Measurements from ENCODE around the gene ADIRF. TPM values are rescaled to one million over a fixed set of nuclear protein-coding genes. Genes with fewer than 3 reads are reported as not detected.
"Not testable (repeated sequence)": the region's sequence is repeated elsewhere in the genome, so short reads cannot be mapped to it uniquely, and the experiment has no call there.

Gene ADIRF
- total and polyA plus RNA-seq, 9 of the 15 experiments (the other 6 are each of a cell fraction or from before 2014, with no cell fraction given), result 0.08 TPM; not detected in 8

DNA sequence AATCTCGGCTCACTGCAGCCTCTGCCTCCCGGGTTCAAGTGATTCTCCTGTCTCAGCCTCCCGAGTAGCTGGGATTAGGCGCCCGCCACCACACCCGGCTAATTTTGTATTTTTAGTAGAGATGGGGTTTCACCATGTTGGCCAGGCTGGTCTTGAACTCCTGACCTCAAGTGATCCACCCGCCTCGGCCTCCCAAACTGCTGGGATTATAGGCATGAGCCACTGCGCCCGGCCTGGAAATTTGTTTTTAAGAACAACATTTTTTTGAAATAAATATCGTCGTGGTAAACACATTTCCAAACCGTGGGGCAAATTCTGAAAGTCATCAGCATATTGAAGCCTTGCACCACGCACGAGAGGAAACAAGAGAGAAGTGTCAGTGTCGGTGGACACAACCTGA lies 28.2 kb upstream of the ADIRF start:
- ChIA-PET CTCF (ENCODE audit: low intra/inter-chr PET ratio) (interaction anchor here (0.6 to 2.9 kb wide), 6 partner anchors 20 to 832 kb away, joined by 3 to 28 read pairs (median 6); partner anchors contain the start of gene SNCG), POLR2A (interaction anchor here (0.7 kb wide), 1 partner anchor 55 kb away, joined by 3 read pairs; no protein-coding TSS in a partner anchor)
- H3K9me3 ChIP-seq (replicated peaks; ENCODE audit: control insufficient read depth, insufficient read depth, low read depth, low read length); H3K27me3 ChIP-seq (ENCODE audit: control insufficient read depth in 2 of 2, insufficient read depth in 2 of 2, low read length in 2 of 2); H3K27ac ChIP-seq (ENCODE audit: extremely low read depth, low read depth, low read length); H4K20me1 ChIP-seq (replicated peaks; ENCODE audit: control insufficient read depth, insufficient read depth, low read length); H3K9ac ChIP-seq (ENCODE audit: insufficient read depth in 1 of 2, low read depth in 2 of 2, low read length in 2 of 2); FAIRE-seq; H3K9me1 ChIP-seq (ENCODE audit: control insufficient read depth, insufficient read depth, low read length); BruUV-seq (replicated peaks); DNase-seq (ENCODE audit: extremely low read depth in 1 of 4, low spot score in 3 of 4); ATAC-seq; H3K4me3 ChIP-seq; H3K79me2 ChIP-seq (ENCODE audit: control insufficient read depth, insufficient read depth, low read length); in situ Hi-C loops (cut with MboI); H3K4me2 ChIP-seq (ENCODE audit: insufficient read depth, low read length); intact Hi-C loops (cut with micrococcal nuclease); H3K36me3 ChIP-seq (ENCODE audit: control insufficient read depth, insufficient read depth, low read length): not testable (repeated sequence)
- peak; percentile 54 for TF ChIP-seq CEBPB (tag; IDR thresholded peaks at IDR 0.05)
- H2AFZ ChIP-seq (ENCODE audit: low read depth, low read length), result peak overlapping the region; percentile 30; the same call in 1 of the 2 replicates
- peaks cover 0 to 13% of the 10 kb centered on the region in 2 experiments; a peak in 2 of 5 replicates for H3K4me1 ChIP-seq (replicated peaks in 1 of 2; ENCODE audit: control insufficient read depth in 2 of 2, insufficient read depth in 2 of 2, low read length in 2 of 2)
- 83% methylated on average over 10 of the region's 16 CpGs for WGBS (ENCODE audit: insufficient coverage, low coverage, missing lambda C conversion rate)

DNA sequence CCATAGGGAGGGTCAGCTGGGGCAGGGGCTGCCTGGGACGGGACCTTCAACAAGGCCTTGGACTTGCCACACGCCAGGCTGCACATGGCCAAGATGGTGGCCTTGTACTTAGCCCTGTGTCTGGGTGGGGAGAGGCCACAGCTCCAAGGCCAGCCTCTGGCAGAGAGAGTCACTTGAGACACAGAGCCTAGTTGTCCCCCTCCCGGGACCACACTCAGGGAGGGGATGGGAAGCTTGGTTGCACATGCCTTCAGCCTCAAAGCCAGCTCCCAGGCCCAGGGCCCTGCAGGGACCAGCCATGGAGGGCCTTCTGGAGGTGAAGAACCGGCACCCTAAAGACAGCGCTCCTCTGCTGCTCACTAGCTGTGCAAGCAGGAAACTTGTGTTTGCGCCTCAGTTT lies 27.6 kb upstream of the ADIRF start:
- ChIA-PET POLR2A (interaction anchor here (0.5 to 0.6 kb wide), 2 partner anchors 229 to 232 kb away, joined by 3 read pairs; no protein-coding TSS in a partner anchor), CTCF (ENCODE audit: low intra/inter-chr PET ratio) (interaction anchor here (2.9 kb wide), 1 partner anchor 19 kb away, joined by 28 read pairs; the partner anchor contains the start of gene SNCG)
- BruUV-seq (replicated peaks), result no TSS peak
- intact Hi-C loops (cut with micrococcal nuclease), result no loop called here
- Histone ChIP-seq H3K27ac (ENCODE audit: extremely low read depth, low read depth, low read length) (no peak overlapping the region), H3K4me1 (replicated peaks in 1 of 2; ENCODE audit: control insufficient read depth in 2 of 2, insufficient read depth in 2 of 2, low read length in 2 of 2) (peaks cover 0 to 19% of the 10 kb centered on the region in 2 experiments; a peak in 2 of 5 replicates), H3K9me1 (ENCODE audit: control insufficient read depth, insufficient read depth, low read length) (no peaks in the 10 kb centered on the region), H3K27me3 (ENCODE audit: control insufficient read depth in 2 of 2, insufficient read depth in 2 of 2, low read length in 2 of 2) (no peaks in the 10 kb centered on the region), H3K79me2 (ENCODE audit: control insufficient read depth, insufficient read depth, low read length) (no peaks in the 10 kb centered on the region), H3K36me3 (ENCODE audit: control insufficient read depth, insufficient read depth, low read length) (no peaks in the 10 kb centered on the region), H2AFZ (ENCODE audit: low read depth, low read length) (peak overlapping the region; percentile 30; the same call in 1 of the 2 replicates), H3K4me2 (ENCODE audit: insufficient read depth, low read length) (no peak overlapping the region), H3K4me3 (no peak overlapping the region), H3K9ac (ENCODE audit: insufficient read depth in 1 of 2, low read depth in 2 of 2, low read length in 2 of 2) (0 out of 4 replicates have a peak overlapping the region, but pooled peaks of 1 of the 2 experiments have one; percentile 36), H3K9me3 (replicated peaks; ENCODE audit: control insufficient read depth, insufficient read depth, low read depth, low read length) (no peaks in the 10 kb centered on the region), H4K20me1 (replicated peaks; ENCODE audit: control insufficient read depth, insufficient read depth, low read length) (no peaks in the 10 kb centered on the region)
- in situ Hi-C loops (cut with MboI), result no loop called here
- 90% methylated on average over 3 of the region's 6 CpGs for WGBS (ENCODE audit: insufficient coverage, low coverage, missing lambda C conversion rate)
- no peak for DNase-seq (ENCODE audit: extremely low read depth in 1 of 4, low spot score in 3 of 4)
- no peak for ATAC-seq
- FAIRE-seq, result no peak
- TF ChIP-seq ZNF354B (CRISPR knock-in tag; IDR thresholded peaks at IDR 0.05), result no peak
- TF ChIP-seq, protein P1, sequence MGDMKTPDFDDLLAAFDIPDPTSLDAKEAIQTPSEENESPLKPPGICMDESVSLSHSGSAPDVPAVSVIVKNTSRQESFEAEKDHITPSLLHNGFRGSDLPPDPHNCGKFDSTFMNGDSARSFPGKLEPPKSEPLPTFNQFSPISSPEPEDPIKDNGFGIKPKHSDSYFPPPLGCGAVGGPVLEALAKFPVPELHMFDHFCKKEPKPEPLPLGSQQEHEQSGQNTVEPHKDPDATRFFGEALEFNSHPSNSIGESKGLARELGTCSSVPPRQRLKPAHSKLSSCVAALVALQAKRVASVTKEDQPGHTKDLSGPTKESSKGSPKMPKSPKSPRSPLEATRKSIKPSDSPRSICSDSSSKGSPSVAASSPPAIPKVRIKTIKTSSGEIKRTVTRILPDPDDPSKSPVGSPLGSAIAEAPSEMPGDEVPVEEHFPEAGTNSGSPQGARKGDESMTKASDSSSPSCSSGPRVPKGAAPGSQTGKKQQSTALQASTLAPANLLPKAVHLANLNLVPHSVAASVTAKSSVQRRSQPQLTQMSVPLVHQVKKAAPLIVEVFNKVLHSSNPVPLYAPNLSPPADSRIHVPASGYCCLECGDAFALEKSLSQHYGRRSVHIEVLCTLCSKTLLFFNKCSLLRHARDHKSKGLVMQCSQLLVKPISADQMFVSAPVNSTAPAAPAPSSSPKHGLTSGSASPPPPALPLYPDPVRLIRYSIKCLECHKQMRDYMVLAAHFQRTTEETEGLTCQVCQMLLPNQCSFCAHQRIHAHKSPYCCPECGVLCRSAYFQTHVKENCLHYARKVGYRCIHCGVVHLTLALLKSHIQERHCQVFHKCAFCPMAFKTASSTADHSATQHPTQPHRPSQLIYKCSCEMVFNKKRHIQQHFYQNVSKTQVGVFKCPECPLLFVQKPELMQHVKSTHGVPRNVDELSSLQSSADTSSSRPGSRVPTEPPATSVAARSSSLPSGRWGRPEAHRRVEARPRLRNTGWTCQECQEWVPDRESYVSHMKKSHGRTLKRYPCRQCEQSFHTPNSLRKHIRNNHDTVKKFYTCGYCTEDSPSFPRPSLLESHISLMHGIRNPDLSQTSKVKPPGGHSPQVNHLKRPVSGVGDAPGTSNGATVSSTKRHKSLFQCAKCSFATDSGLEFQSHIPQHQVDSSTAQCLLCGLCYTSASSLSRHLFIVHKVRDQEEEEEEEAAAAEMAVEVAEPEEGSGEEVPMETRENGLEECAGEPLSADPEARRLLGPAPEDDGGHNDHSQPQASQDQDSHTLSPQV (IDR thresholded peaks at IDR 0.05), result 0 out of 2 replicates have a peak, but pooled peaks have one; percentile 26

Measured in K562 (cell line).